GM12864 (cell line): ENCODE data around the gene CUL1.

Source experiments
- DNase-seq: peaks from one replicate; pipeline ENCODE4 v3.0.0-alpha.2; 2011; ENCODE audit warnings: low read depth
- H3K4me3 ChIP-seq: 2 replicates; pipeline ENCODE4 v1.5.1; 2011; ENCODE audit warnings: mild to moderate bottlenecking, low read depth, low read length, control low read depth
- TF ChIP-seq, protein P1 (sequence below): IDR thresholded peaks from 2 replicates; pipeline ENCODE4 v1.5.1; 2011; ENCODE audit warnings: low read depth, mild to moderate bottlenecking, moderate library complexity, low read length, control low read depth, inconsistent platforms; ENCODE audit errors: missing control alignments

CUL1 gene

DNA sequence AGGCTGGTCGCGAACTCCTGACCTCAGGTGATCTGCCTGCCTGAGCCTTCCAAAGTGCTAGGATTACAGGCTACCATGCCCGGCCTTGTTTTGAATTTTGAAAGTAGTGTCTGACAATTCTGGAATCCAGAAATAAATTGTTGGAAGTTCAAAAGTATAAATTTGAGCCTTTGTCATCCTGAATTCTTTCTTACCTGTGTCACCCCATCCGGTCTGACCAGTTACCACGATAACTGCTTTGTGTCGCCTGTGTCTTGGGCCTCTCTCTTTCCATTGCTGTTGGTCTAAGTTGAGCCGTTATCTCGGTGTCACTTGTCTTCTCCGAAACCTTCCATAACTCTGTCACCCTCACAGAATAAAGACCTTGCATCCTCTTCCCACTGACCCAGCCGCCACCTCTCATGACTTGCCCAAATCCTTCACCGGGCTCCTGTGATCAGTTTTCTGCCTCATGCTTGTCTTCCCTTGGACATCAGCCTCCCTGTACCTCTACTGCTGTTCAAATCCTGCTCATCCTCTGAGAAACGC is 18.6 kb downstream of the CUL1 start:
- no peak for DNase-seq
- no peak overlapping the region for H3K4me3 ChIP-seq
- TF ChIP-seq, protein P1, sequence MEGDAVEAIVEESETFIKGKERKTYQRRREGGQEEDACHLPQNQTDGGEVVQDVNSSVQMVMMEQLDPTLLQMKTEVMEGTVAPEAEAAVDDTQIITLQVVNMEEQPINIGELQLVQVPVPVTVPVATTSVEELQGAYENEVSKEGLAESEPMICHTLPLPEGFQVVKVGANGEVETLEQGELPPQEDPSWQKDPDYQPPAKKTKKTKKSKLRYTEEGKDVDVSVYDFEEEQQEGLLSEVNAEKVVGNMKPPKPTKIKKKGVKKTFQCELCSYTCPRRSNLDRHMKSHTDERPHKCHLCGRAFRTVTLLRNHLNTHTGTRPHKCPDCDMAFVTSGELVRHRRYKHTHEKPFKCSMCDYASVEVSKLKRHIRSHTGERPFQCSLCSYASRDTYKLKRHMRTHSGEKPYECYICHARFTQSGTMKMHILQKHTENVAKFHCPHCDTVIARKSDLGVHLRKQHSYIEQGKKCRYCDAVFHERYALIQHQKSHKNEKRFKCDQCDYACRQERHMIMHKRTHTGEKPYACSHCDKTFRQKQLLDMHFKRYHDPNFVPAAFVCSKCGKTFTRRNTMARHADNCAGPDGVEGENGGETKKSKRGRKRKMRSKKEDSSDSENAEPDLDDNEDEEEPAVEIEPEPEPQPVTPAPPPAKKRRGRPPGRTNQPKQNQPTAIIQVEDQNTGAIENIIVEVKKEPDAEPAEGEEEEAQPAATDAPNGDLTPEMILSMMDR: no peak

DNA sequence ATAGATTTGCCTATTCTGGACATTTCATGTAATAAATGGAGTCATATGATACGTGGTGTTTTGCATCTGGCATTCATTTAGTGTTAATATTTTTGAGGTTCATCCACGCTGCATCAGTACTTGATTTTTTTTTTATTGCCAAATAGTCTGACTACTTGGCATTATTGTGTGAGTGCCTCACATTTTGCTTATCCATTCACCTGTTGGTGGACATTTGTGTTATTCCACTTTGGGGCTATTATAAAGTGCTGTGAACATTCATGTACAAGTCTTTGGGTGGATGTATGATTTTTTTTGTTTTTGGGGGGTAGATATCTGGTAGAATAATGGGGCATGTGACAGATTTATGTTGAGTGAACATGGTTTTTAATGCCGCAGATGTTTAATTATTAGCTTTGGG is 19.7 kb downstream of the CUL1 start:
- TF ChIP-seq, protein P1: no peak
- no peak overlapping the region for H3K4me3 ChIP-seq
- no peak for DNase-seq

DNA sequence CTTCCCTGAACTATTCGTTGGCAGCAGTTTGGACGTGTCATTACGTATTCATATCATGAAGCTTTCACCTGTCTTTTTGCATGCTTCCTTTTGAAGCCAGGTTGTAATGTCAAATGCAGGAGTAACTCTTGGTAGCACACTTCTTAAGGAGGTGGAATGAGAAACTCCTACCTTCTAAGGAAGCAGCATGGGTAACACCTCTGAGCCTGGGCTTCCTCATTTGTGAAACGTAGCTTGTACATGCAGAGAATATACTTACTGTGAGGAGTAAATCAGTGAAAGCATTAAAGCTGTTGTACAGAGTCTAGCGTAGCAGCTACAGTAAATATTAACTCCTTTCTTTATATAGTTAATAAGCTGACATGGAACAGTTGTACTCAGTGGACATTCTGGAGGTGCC is 21.1 kb downstream of the CUL1 start:
- TF ChIP-seq, protein P1: no peak
- H3K4me3 ChIP-seq: no peak overlapping the region
- no peak for DNase-seq

DNA sequence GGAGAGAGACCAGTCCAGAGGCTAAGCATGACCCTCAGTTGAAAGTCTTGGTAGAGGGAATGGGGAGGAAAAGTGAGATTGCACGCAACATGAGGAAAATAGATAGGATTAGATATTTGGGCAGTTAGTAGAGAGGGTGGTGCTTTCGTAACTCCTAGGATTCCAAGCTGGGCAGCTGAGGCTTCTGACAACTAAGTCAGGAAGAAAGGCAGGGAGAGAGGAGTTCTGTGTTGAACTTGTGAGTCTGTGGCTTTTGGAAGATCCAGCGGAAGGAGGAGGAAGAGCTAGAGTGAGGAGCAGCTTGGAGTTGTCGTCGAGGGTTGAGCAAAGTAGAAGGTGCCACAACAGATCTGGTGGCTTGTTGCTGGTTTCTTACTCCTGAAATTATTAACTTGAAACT is 21.8 kb downstream of the CUL1 start:
- no peak for DNase-seq
- TF ChIP-seq, protein P1: no peak
- no peak overlapping the region for H3K4me3 ChIP-seq

DNA sequence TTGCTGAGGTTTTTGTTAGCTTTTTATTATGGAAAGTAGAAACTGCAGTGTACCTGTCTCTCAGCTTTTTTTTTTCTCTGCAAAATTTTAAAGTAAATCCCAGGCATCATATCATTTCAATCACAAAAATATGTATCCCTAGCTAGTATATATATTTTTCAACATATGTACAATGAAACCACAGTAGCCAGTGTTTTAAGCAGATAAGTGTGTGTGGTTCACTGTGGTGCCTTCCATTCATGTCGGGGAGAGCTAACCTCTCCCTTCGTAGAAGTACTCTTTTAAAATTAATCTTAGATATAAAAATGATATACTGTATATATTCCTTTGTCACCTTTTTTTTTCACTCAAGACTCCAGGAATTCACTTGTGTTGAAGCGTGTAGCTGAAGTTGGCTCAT is 22.7 kb downstream of the CUL1 start:
- H3K4me3 ChIP-seq: no peak overlapping the region
- TF ChIP-seq, protein P1: no peak
- DNase-seq: no peak

DNA sequence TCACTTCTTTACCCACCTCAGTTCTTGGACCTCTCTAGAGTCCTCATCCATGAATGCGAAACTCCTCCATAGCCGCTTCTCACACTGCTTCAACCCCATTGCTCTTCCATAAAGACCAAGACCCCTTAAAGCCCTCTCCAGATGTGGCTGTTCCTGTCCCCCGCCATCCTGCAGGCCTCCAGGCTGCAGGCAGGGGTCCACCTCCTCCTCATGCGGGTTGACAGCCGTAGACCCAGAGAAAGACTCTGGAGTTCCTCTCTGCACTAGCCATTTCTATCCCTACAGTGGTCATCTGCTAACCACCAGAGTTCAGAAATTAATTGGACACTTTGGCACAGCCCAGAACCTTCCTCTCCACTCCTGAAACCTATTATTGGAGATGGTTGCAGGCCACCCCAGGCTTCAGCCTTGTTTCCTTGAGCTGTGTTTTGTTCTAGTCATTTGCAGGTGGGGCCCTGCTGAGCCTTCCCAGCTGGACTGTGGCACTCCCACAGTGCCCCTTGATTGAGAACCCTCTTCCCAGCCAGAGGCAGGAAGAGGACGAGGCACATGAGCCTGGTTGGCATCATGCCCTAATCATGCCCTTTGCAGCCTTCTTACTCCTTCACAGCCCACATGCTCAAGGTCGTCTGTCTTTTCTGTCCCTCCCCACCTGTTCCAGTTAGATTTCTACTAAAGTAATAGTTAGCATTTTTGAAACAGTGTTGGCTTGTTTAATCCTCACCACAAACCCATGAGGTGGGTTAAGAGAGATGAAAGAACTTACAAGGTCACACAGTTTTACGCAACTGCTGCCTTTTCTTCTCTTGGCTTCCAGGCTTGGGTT is 23.9 kb downstream of the CUL1 start:
- TF ChIP-seq, protein P1: no peak
- no peak overlapping the region for H3K4me3 ChIP-seq
- DNase-seq: no peak

DNA sequence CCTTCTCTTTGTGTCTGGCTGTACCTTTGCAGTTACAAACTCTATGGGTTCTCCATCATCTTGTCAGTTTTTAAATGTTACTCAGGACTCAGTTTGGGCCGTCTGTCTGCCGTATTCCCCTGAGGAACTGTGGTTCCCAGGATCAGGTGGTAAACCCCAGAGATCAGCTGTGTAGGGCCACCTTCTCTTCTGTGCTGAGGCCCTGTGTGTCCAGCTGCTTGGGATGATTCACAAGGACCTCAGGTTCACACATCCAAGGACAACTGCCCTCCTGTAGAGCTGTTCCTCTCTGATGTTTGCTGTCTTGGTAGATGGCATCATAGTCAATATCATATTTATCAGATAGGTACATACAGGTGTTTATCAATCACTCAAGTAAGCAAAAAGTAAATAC is 24.5 kb downstream of the CUL1 start:
- no peak overlapping the region for H3K4me3 ChIP-seq
- TF ChIP-seq, protein P1: no peak
- no peak for DNase-seq
